Brain microvascular endothelial cell (primary cell): ENCODE data around the gene NNMT.
A peak's percentile ranks its signal among the peaks of the same experiment; 100 is the strongest.

Experiments used
- DNase-seq: peaks from one replicate; pipeline ENCODE4 v3.0.0-alpha.2; 2020
- H3K27ac ChIP-seq: fragments of 250-450 bp; sonication (Bioruptor Pico); 2 replicates; pipeline ENCODE4 v1.5.1; 2020; ENCODE audit warnings: mild to moderate bottlenecking, moderate library complexity
- H3K27me3 ChIP-seq: fragments of 250-450 bp; sonication (Bioruptor Pico); replicated peaks from 2 replicates; pipeline ENCODE4 v1.5.1; 2020; ENCODE audit warnings: mild to moderate bottlenecking
- H3K36me3 ChIP-seq: fragments of 250-450 bp; sonication (Bioruptor Pico); replicated peaks from 2 replicates; pipeline ENCODE4 v1.5.1; 2020; ENCODE audit warnings: mild to moderate bottlenecking
- H3K4me3 ChIP-seq: 2 replicates; pipeline ENCODE4 v1.5.1; 2011; ENCODE audit warnings: low read depth, mild to moderate bottlenecking, control low read depth, low read length, moderate library complexity
- in situ Hi-C: cut with HindIII; loops from 2 replicates; pipeline ENCODE4 v1.10.0; 2017; ENCODE audit warnings: low sequenced_read_pairs, low pct_ligation_motif_present
- TF ChIP-seq, protein P1 (sequence below): IDR thresholded peaks from 2 replicates; pipeline ENCODE4 v1.5.1; 2011; ENCODE audit warnings: low read depth, mild to moderate bottlenecking, moderate library complexity, low read length, control low read depth, inconsistent platforms; ENCODE audit errors: missing control alignments

The NNMT gene

GRCh38 chr11:114291842-114292680 is 4.1 kb upstream of the NNMT start:
- Histone ChIP-seq H3K27me3 (no peaks in the 10 kb centered on the region), H3K4me3 (no peak overlapping the region), H3K36me3 (no peaks in the 10 kb centered on the region), H3K27ac (peak overlapping the region; percentile 96)
- TF ChIP-seq, protein P1, sequence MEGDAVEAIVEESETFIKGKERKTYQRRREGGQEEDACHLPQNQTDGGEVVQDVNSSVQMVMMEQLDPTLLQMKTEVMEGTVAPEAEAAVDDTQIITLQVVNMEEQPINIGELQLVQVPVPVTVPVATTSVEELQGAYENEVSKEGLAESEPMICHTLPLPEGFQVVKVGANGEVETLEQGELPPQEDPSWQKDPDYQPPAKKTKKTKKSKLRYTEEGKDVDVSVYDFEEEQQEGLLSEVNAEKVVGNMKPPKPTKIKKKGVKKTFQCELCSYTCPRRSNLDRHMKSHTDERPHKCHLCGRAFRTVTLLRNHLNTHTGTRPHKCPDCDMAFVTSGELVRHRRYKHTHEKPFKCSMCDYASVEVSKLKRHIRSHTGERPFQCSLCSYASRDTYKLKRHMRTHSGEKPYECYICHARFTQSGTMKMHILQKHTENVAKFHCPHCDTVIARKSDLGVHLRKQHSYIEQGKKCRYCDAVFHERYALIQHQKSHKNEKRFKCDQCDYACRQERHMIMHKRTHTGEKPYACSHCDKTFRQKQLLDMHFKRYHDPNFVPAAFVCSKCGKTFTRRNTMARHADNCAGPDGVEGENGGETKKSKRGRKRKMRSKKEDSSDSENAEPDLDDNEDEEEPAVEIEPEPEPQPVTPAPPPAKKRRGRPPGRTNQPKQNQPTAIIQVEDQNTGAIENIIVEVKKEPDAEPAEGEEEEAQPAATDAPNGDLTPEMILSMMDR: no peak
- in situ Hi-C loops: no loop called here
- peak; percentile 83 for DNase-seq

DNA sequence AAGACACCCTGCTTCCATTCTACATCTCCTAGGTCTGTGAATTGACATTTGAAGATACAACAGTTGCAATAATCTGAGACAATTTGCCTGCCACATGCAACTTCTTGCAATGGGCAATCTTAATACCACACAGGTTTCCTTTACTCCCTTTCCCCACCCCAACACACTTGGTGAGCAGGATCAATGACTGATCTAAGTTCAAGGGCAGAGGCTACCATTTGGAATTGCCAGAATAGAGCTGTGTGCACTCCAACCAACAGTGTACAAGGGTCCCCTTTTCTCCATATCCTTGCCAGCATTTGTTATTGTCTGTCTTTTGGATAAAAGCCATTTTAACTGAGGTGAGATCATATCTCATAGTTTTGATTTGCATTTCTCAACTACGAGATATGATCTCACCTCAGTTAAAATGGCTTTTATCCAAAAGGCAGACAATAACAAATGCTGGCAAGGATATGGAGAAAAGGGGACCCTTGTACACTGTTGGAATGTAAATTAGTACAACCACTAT is 2.9 kb upstream of the NNMT start:
- in situ Hi-C loops: no loop called here
- H3K27ac ChIP-seq: peak overlapping the region; percentile 96
- TF ChIP-seq, protein P1: no peak

GRCh38 chr11:114296605-114297372 is 590 bp downstream of the NNMT start:
- no peak for DNase-seq
- TF ChIP-seq, protein P1: no peak
- Histone ChIP-seq H3K27ac (peak overlapping the region; percentile 96), H3K4me3 (peak overlapping the region; percentile 68), H3K36me3 (peaks cover 22% of the 10 kb centered on the region), H3K27me3 (no peaks in the 10 kb centered on the region)
- in situ Hi-C loops: no loop called here

More for the DNA sequence above, 2.9 kb upstream of the NNMT start:
- Histone ChIP-seq H3K27me3 (no peaks in the 10 kb centered on the region), H3K36me3 (peaks cover 4% of the 10 kb centered on the region), H3K4me3 (no peak overlapping the region)
- no peak for DNase-seq

DNA sequence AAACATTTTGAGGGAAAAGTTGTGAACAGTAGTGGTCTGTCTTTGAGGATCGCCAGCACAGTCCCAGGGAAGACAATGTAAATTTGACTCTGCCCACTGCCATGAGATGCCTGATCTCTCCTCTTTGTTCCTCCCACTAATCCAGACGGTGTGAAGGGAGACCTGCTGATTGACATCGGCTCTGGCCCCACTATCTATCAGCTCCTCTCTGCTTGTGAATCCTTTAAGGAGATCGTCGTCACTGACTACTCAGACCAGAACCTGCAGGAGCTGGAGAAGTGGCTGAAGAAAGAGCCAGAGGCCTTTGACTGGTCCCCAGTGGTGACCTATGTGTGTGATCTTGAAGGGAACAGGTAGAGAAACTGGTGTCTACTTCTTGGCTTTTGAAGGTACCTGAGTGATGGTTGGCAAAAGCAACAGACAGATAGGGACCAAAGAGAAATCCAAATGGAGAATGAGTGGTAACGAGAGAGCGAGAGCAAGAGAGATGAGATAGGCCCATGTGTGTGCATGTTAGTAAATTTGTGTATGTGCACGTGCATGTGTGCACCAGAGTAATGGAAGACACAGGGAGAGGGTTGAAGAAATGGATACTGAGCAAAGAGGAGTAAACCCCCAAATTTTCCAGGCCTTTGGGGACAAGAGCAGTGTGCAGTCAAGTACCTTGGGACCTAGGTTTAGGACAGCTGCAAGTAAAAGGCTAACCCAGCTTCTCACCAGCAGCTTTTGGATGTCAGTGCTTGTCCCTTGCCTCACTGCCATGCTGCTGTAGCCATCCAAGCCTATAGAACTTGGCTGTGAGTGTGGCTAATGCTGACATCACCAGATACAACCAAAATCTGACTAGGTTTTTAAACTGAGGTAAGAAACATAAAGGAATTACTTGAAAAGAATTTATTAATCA is 1.9 kb downstream of the NNMT start:
- in situ Hi-C loops: no loop called here
- peak overlapping the region; percentile 68 for H3K4me3 ChIP-seq
- DNase-seq: no peak
- TF ChIP-seq, protein P1: no peak
- no peaks in the 10 kb centered on the region for H3K27me3 ChIP-seq
- peaks cover 27% of the 10 kb centered on the region for H3K36me3 ChIP-seq
- peak overlapping the region; percentile 96 for H3K27ac ChIP-seq

DNA sequence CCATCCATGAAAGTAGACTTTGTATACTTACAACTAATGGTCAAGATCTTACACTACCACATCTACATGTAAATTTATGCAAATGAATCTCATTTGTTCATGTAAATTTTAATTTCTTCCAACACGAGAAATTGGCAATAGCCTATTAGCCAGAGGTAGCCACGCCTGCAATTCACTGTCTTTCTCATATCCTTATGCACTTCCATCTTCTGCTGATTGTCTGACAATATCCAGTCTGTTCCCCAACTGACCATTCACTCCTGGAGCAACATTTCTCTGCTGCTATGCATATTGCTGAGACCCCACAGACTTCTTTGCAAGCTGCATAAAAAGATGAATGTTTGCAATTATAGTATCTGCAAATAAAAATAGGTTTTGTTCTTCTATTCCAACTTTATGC is 2.5 kb downstream of the NNMT start:
- Histone ChIP-seq H3K27ac (no peak overlapping the region), H3K36me3 (peaks cover 27% of the 10 kb centered on the region), H3K27me3 (no peaks in the 10 kb centered on the region), H3K4me3 (peak overlapping the region; percentile 68)
- DNase-seq: no peak
- TF ChIP-seq, protein P1: no peak
- in situ Hi-C loops: no loop called here
